ENCODE results near the gene AOC3.

- TF ChIP-seq POLR2A (IDR thresholded peaks at IDR 0.05), result no peak
- no peak for TF ChIP-seq CTCF (IDR thresholded peaks at IDR 0.05 in 4 of 5, conservative IDR thresholded peaks at IDR 0.05 in 1 of 5)
These were observed 2.0 kb upstream of the AOC3 start for GRCh38 chr17:42849031-42849430.
